ENCODE results near the gene MUC6.

Gene MUC6

DNA sequence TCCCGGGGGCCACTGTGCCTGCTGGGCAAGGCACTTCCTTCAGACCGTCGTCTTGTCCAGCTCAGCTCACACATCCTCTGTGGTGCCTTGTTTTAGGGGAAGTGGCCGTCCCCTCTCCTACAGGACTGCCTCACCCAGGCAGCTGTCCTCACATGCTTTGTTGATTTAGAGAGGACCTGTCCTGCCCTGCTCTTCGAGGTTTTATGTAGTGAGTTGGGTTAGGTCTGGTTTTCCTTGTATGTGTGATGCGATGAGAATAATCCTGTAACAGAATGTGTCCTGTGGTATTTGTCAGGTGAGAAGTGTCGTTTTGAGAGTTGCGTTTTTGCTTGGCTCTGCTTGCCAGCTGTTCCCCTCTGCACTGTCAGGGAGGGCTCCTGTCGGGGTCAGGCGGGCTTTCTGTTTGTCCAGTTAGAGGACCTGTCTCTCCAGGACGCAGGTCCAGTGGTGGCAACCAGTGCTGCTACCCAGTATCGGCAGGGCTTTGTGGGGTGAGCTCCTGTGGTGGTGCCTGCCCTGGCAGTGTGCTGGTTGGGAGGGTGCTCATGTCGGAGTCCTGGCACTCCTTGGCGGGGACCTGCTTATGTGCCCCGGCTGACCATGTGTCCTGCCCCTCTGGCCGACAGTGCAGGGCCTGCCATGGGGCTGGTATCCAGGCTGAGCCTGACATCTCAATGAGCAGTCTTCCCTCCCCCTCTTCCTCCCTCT is 41.3 kb downstream of the MUC6 start:
- Histone ChIP-seq H3K4me1 (peaks cover 3% of the 10 kb centered on the region; the same call in 1 of the 2 replicates), H3K36me3 (peaks cover 12% of the 10 kb centered on the region), H3K9me3 (no peaks in the 10 kb centered on the region), H3K27me3 (no peaks in the 10 kb centered on the region), H3K4me3 (ENCODE audit: low read depth, low read length) (no peak overlapping the region)
- no peak for DNase-seq
- TF ChIP-seq, protein P1, sequence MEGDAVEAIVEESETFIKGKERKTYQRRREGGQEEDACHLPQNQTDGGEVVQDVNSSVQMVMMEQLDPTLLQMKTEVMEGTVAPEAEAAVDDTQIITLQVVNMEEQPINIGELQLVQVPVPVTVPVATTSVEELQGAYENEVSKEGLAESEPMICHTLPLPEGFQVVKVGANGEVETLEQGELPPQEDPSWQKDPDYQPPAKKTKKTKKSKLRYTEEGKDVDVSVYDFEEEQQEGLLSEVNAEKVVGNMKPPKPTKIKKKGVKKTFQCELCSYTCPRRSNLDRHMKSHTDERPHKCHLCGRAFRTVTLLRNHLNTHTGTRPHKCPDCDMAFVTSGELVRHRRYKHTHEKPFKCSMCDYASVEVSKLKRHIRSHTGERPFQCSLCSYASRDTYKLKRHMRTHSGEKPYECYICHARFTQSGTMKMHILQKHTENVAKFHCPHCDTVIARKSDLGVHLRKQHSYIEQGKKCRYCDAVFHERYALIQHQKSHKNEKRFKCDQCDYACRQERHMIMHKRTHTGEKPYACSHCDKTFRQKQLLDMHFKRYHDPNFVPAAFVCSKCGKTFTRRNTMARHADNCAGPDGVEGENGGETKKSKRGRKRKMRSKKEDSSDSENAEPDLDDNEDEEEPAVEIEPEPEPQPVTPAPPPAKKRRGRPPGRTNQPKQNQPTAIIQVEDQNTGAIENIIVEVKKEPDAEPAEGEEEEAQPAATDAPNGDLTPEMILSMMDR (IDR thresholded peaks at IDR 0.05; ENCODE audit: low read depth, low read length) = no peak

DNA sequence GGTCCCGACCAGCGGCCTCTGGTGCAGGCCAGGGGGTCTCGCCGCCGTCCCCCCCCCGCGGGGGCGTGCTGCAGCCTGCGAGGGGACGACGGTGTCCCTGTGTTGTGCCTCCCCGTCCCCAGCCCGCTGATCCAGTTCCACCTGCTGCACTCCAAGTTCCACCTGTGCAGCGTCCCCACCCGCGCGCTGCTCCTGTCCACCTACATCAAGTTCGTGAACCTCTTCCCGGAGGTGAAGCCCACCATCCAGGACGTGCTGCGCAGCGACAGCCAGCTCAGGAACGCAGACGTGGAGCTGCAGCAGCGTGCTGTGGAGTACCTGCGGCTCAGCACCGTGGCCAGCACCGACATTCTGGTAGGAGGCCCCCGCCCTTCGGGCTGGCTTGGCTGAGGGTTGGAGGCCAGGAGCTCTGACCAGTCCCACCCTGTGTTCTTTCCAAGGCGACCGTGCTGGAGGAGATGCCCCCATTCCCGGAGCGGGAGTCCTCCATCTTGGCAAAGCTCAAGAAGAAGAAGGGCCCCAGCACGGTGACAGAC is 42.8 kb downstream of the MUC6 start:
- Histone ChIP-seq H3K4me3 (ENCODE audit: low read depth, low read length) (no peak overlapping the region), H3K36me3 (peaks cover 12% of the 10 kb centered on the region), H3K9me3 (no peaks in the 10 kb centered on the region), H3K27me3 (no peaks in the 10 kb centered on the region), H3K4me1 (peaks cover 3% of the 10 kb centered on the region; the same call in 1 of the 2 replicates)
- DNase-seq = no peak
- TF ChIP-seq, protein P1 (IDR thresholded peaks at IDR 0.05; ENCODE audit: low read depth, low read length) = no peak

DNA sequence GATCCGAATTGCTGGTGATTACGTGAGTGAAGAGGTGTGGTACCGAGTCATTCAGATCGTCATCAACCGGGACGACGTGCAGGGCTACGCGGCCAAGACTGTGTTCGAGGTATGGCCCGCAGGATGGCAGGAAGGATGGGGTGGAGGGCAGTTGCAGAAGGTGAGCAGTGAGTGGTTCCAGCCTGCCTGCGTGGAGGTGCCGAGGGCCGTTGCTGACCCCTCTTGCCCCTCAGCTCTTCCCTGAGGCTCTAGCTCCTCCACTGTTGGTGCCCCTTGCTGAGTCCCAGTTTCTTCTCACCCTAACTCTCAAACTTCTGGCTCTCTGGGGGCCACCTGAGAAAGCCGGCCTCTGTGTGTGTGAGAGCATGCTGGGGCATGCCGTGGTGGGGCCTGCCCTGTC is 43.9 kb downstream of the MUC6 start:
- TF ChIP-seq, protein P1 (IDR thresholded peaks at IDR 0.05; ENCODE audit: low read depth, low read length) = no peak
- H3K36me3 ChIP-seq = peaks cover 12% of the 10 kb centered on the region
- no peaks in the 10 kb centered on the region for H3K9me3 ChIP-seq

DNA sequence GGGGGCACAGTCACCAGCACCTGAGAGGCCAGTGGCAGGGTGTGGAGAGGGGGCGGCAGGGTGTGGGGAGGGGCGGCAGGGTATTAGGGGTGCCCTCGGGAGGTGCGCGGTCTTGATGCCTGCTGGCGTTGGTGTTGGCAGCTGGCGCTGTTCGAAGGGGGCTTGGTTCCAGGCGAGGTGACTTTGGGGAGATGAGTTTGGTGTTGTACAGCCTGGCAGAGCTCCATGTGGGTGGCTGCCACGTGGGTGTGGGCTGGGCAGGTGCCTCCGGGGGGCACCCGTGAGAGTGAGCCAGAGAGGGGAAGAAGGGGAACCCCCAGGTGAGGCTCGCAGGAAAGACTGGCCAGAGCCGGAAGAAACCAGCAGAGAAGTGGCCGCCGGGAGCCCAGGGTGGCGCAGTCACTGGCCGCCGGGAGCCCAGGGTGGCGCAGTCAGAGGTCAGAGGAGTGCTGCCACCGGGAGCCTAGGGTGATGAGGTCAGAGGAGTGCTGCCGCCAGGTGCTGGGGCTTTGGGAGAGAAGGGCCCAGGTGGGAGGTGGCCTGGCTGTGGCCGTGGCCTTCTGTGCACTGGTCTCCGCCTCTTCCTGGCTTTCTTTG is 44.7 kb downstream of the MUC6 start:
- no peak for DNase-seq
- Histone ChIP-seq H3K36me3 (peaks cover 9% of the 10 kb centered on the region), H3K4me1 (peaks cover 3% of the 10 kb centered on the region; the same call in 1 of the 2 replicates), H3K9me3 (no peaks in the 10 kb centered on the region), H3K27me3 (no peaks in the 10 kb centered on the region), H3K4me3 (ENCODE audit: low read depth, low read length) (no peak overlapping the region)
- TF ChIP-seq, protein P1 (IDR thresholded peaks at IDR 0.05; ENCODE audit: low read depth, low read length) = no peak

More for the DNA sequence above, 43.9 kb downstream of the MUC6 start:
- DNase-seq = no peak
- Histone ChIP-seq H3K4me1 (peaks cover 3% of the 10 kb centered on the region; the same call in 1 of the 2 replicates), H3K27me3 (no peaks in the 10 kb centered on the region), H3K4me3 (ENCODE audit: low read depth, low read length) (no peak overlapping the region)

DNA sequence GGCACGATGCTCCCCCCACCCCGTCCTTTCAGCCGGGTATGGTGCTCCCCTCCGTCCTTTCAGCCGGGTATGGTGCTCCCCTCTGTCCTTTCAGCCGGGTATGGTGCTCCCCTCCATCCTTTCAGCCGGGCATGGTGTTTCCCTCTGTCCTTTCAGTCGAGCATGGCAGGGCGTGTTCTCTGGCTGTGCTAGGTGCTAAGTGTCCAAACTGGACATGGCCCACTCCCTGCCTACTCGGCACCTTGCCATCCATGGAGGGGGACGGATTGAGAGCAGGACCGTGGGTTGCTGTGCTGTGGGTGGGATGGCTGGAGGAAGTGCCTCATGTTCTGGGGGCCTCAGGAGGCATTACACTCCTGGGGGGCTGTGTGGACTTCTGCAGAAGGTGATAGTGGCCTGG is 45.5 kb downstream of the MUC6 start:
- Histone ChIP-seq H3K36me3 (peaks cover 4% of the 10 kb centered on the region), H3K27me3 (no peaks in the 10 kb centered on the region), H3K9me3 (no peaks in the 10 kb centered on the region), H3K4me1 (no peaks in the 10 kb centered on the region; the same call in 1 of the 2 replicates), H3K4me3 (ENCODE audit: low read depth, low read length) (no peak overlapping the region)
- DNase-seq = no peak
- TF ChIP-seq, protein P1 (IDR thresholded peaks at IDR 0.05; ENCODE audit: low read depth, low read length) = no peak

DNA sequence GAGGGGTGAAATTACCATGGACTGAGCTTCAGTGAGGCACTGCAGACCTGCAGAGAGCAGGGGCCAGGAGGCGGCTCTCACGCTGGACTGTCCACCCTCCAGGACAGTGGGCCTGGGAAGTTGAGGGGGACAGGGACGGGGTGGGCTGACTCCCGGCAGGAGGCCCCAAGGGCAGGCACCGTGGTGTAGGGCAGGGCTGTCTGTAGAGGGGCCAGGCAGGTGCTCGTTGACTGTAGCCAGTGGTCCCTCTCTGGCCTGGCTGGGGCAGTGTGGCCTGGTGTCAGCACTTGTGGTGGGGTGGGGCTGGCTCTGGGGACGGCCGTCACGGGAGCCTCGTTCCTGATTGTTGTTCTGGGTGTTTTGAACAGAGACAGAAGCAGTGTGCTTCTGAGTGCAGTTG is 46.4 kb downstream of the MUC6 start:
- TF ChIP-seq, protein P1 (IDR thresholded peaks at IDR 0.05; ENCODE audit: low read depth, low read length) = no peak
- no peaks in the 10 kb centered on the region for H3K4me1 ChIP-seq
- DNase-seq = no peak
- H3K36me3 ChIP-seq = peaks cover 8% of the 10 kb centered on the region
- H3K27me3 ChIP-seq = no peaks in the 10 kb centered on the region
- no peak overlapping the region for H3K4me3 ChIP-seq (ENCODE audit: low read depth, low read length)
- no peaks in the 10 kb centered on the region for H3K9me3 ChIP-seq

All from BE2C (cell line).